Measurements from ENCODE around the gene WTIP. TPM values are rescaled to one million over a fixed set of nuclear protein-coding genes. Genes with fewer than 3 reads are reported as not detected.
"Not testable (repeated sequence)": the region's sequence is repeated elsewhere in the genome, so short reads cannot be mapped to it uniquely, and the experiment has no call there.

The WTIP gene
- total RNA-seq, 1 experiment from 2014 or later = 53.0 TPM

DNA sequence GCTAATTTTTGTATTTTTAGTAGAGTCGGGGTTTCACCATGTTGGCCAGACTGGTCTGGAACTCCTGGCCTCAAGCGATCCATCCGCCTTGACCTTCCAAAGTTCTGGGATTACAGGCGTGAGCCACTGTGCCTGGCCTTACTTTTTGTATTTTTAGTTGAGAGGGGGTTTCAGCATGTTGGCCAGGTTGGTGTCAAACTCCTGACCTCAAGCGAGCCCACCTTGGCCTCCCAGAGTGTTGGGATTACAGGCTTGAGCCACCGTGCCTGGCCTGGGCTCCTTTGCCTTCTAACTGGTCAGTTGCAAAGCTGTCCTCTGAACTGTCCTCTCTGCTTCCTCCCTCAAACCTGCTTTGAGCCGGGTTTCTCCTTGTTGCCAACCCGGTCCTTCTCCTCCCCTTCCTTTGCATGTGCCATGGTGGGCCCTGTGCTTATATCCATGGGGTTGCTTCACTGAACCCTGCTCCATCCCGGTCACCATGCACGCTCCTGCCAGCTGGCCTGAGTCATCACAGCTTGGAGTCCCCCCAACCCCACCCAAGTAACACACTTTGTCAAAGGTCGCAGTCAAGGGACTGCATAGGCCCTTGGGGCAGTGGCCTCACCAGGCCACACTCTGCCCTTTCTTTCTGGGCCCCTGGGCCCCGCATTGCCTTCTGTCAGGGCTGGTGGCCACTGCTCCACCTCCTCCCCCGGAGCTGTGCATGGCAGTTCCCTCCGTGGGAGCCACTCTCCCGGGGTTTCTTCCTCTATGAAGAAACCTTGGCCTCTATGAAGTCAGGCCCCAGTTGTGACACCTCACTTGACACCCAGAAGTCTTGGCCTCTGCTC is 21.2 kb downstream of the WTIP start:
- Histone ChIP-seq H3K36me3 (peaks cover 22% of the 10 kb centered on the region), H3K9me3 (replicated peaks) (no peaks in the 10 kb centered on the region), H3K4me1 (replicated peaks) (no peaks in the 10 kb centered on the region), H3K27me3 (replicated peaks) (no peaks in the 10 kb centered on the region), H3K4me3 (no peak overlapping the region), H3K27ac (no peak overlapping the region)
- peak in 1 of 2 experiments; percentile 35 for DNase-seq (ENCODE audit: low read depth in 1 of 2, low spot score in 2 of 2)

GRCh38 chr19:34503531-34504272 is 22.1 kb downstream of the WTIP start:
- Histone ChIP-seq H3K4me3 (no peak overlapping the region), H3K4me1 (replicated peaks) (no peaks in the 10 kb centered on the region), H3K9me3 (replicated peaks) (no peaks in the 10 kb centered on the region), H3K27ac (no peak overlapping the region), H3K36me3 (peaks cover 15% of the 10 kb centered on the region), H3K27me3 (replicated peaks) (no peaks in the 10 kb centered on the region)
- DNase-seq (ENCODE audit: low read depth in 1 of 2, low spot score in 2 of 2) = peak in 1 of 2 experiments; percentile 35

DNA sequence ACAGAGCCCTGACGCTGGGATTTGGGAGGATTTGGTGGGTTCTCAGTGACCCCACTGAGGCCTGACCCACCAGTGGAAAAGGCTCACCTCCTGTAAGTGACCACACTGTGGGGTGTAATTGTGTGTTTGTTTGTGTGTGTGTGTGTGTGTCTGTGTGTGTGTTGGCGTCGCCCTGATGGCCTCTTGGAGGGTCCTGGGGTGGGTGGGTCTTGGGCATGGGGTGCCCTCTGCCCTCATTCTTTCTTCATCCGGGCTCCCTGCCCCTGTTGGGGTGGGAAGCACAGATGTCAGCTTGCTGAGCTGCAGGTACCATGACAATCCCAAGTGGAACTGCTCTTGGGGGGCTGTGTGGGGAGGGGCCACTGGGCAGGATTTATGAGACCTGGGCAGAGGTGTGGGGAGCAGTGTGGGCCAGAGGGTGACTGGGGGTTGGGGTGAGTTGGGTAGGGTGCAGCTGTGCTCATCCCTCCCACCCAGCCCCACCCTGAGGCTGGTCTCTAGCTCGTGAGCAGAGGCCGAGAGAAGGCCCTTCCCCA is 22.8 kb downstream of the WTIP start:
- no peak overlapping the region for H3K4me3 ChIP-seq
- H3K9me3 ChIP-seq (replicated peaks) = no peaks in the 10 kb centered on the region
- peaks cover 10% of the 10 kb centered on the region; the same call in 1 of the 2 replicates for H3K36me3 ChIP-seq
- no peaks in the 10 kb centered on the region for H3K4me1 ChIP-seq (replicated peaks)
- no peaks in the 10 kb centered on the region for H3K27me3 ChIP-seq (replicated peaks)
- peak in 1 of 2 experiments; percentile 38 for DNase-seq (ENCODE audit: low read depth in 1 of 2, low spot score in 2 of 2)
- no peak overlapping the region for H3K27ac ChIP-seq

- Histone ChIP-seq H3K27me3 (replicated peaks) (no peaks in the 10 kb centered on the region), H3K27ac (no peak overlapping the region), H3K4me1 (replicated peaks) (no peaks in the 10 kb centered on the region), H3K36me3 (peaks cover 10% of the 10 kb centered on the region; the same call in 1 of the 2 replicates), H3K4me3 (no peak overlapping the region), H3K9me3 (replicated peaks) (no peaks in the 10 kb centered on the region)
- peak in 1 of 2 experiments; percentile 39 for DNase-seq (ENCODE audit: low read depth in 1 of 2, low spot score in 2 of 2)
Measured at GRCh38 chr19:34504809-34505291, 23.3 kb downstream of the WTIP start.

DNA sequence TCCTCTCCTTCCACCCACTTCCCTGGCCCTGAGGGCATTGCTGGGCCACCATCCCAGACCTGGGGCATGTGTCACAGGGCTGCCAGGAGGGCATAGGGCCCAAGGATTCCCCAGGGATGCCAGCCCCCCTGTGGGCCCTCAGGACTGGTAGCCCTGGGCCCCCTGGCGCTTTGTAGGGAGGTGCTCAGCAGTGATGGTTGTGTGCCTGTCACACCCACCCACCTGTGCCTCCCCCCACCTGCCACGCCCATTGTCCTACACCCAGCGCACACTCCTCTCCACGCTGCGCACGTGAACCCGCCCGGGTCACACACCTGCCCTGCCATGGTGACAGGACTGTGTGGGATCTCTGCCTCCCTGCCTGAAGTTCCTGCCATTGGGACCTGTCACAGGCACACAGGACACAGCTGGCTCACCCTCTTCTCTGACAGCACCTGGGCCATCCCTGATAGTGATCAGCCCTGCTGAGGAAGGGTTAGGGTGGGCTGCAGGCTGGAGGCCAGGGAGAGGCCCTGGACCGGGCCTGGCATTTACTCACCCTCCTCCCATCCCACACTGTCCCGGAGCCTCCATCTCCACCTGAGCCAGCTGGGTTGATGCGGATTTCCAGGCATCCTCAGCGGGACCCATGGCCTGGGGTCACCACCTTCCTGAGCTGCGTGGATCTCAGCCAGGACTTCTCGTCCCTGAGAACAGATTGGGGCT is 23.9 kb downstream of the WTIP start:
- no peak overlapping the region for H3K27ac ChIP-seq
- 0 out of 2 replicates have a peak, but pooled peaks cover 5% of the 10 kb centered on the region for H3K9me3 ChIP-seq (replicated peaks)
- no peaks in the 10 kb centered on the region for H3K4me1 ChIP-seq (replicated peaks)
- H3K36me3 ChIP-seq = peaks cover 7% of the 10 kb centered on the region; the same call in 1 of the 2 replicates
- H3K4me3 ChIP-seq = no peak overlapping the region
- H3K27me3 ChIP-seq (replicated peaks) = no peaks in the 10 kb centered on the region
- peak in 1 of 2 experiments; percentile 40 for DNase-seq (ENCODE audit: low read depth in 1 of 2, low spot score in 2 of 2)

- no peak overlapping the region for H3K27ac ChIP-seq
- H3K27me3 ChIP-seq (replicated peaks) = no peaks in the 10 kb centered on the region
- 0 out of 2 replicates have a peak, but pooled peaks cover 5% of the 10 kb centered on the region for H3K9me3 ChIP-seq (replicated peaks)
- DNase-seq (ENCODE audit: low read depth in 1 of 2, low spot score in 2 of 2) = no peak
- H3K36me3 ChIP-seq = peaks cover 7% of the 10 kb centered on the region; the same call in 1 of the 2 replicates
- H3K4me3 ChIP-seq = no peak overlapping the region
- H3K4me1 ChIP-seq (replicated peaks) = no peaks in the 10 kb centered on the region
Measured at GRCh38 chr19:34506026-34506370, 24.4 kb downstream of the WTIP start.

DNA sequence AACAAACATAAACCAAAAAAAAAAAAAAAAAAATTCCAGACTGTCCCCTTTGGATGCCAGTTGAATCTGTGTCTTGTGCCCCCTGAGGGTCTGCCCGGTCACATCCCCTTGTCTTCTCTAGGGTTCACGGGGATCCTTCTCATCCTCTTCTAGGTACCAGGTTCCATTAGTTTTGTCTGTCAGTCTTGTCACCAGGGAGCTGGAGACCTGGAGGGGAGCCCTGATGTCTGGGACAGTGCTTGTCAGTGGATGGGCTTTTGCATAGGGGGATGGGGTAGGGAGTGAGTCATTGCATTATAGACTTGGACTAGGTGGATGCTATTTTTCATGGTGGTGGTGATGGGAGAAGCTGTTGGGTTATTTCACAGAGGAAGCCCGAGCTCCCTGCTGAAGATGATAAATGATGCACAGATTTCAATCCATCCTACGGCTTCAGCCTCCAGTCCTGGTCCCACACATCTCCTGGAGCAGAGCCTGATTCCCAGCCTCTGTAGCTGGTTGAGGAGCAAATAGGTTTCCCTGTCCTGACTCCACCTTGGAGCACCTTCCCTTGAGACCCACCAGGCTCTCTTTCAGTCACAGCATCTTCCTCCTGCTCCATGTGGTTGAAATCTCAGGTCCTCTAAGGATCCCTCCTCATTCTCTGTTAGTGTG is 26.0 kb downstream of the WTIP start:
- H3K9me3 ChIP-seq (replicated peaks) = 0 out of 2 replicates have a peak, but pooled peaks cover 5% of the 10 kb centered on the region
- no peak overlapping the region for H3K4me3 ChIP-seq
- no peaks in the 10 kb centered on the region for H3K27me3 ChIP-seq (replicated peaks)
- H3K4me1 ChIP-seq (replicated peaks) = no peaks in the 10 kb centered on the region
- peaks cover 3% of the 10 kb centered on the region; the same call in 1 of the 2 replicates for H3K36me3 ChIP-seq
- DNase-seq (ENCODE audit: low read depth in 1 of 2, low spot score in 2 of 2) = peak in 1 of 2 experiments; percentile 38
- H3K27ac ChIP-seq = no peak overlapping the region

GRCh38 chr19:34508540-34508939 is 27.0 kb downstream of the WTIP start:
- H3K36me3 ChIP-seq = no peaks in the 10 kb centered on the region
- no peaks in the 10 kb centered on the region for H3K27me3 ChIP-seq (replicated peaks)
- no peaks in the 10 kb centered on the region for H3K4me1 ChIP-seq (replicated peaks)
- 0 out of 2 replicates have a peak, but pooled peaks cover 5% of the 10 kb centered on the region for H3K9me3 ChIP-seq (replicated peaks)
- no peak overlapping the region for H3K4me3 ChIP-seq
- no peak for DNase-seq (ENCODE audit: low read depth in 1 of 2, low spot score in 2 of 2)
- H3K27ac ChIP-seq = no peak overlapping the region

DNA sequence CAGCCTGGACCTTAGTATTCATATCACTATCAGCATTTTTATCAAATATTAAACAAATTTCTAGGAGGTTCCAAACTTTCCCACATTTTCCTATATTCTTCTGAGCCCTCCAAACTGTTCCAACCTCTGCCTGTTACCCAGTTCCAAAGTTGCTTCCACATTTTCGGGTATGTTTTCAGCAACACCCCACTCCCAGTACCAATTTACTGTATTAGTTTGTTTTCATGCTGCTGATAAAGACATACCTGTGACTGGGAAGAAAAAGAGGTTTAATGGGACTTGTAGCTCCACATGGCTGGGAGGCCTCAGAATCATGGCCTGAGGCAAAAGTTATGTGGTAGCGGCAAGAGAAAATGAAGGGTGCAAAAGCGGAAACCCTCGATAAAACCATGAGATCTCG is 29.3 kb downstream of the WTIP start:
- H3K27ac ChIP-seq; DNase-seq (ENCODE audit: low read depth in 1 of 2, low spot score in 2 of 2); H3K36me3 ChIP-seq; H3K4me1 ChIP-seq (replicated peaks); H3K27me3 ChIP-seq (replicated peaks); H3K9me3 ChIP-seq (replicated peaks); H3K4me3 ChIP-seq: not testable (repeated sequence)

- H3K27ac ChIP-seq = no peak overlapping the region
- no peaks in the 10 kb centered on the region for H3K4me1 ChIP-seq (replicated peaks)
- H3K4me3 ChIP-seq = no peak overlapping the region
- no peaks in the 10 kb centered on the region for H3K27me3 ChIP-seq (replicated peaks)
- no peaks in the 10 kb centered on the region for H3K36me3 ChIP-seq
- no peak for DNase-seq (ENCODE audit: low read depth in 1 of 2, low spot score in 2 of 2)
- 0 out of 2 replicates have a peak, but pooled peaks cover 5% of the 10 kb centered on the region for H3K9me3 ChIP-seq (replicated peaks)
Measured at GRCh38 chr19:34512254-34512822, 30.8 kb downstream of the WTIP start.

- H3K27me3 ChIP-seq (replicated peaks) = no peaks in the 10 kb centered on the region; the same call in 1 of the 2 replicates
- no peaks in the 10 kb centered on the region for H3K4me1 ChIP-seq (replicated peaks)
- no peak overlapping the region for H3K4me3 ChIP-seq
- no peak overlapping the region for H3K27ac ChIP-seq
- no peaks in the 10 kb centered on the region for H3K36me3 ChIP-seq
- DNase-seq (ENCODE audit: low read depth in 1 of 2, low spot score in 2 of 2) = no peak
- H3K9me3 ChIP-seq (replicated peaks) = 0 out of 2 replicates have a peak, but pooled peaks cover 5% of the 10 kb centered on the region
Measured at GRCh38 chr19:34513767-34514166, 32.2 kb downstream of the WTIP start.

DNA sequence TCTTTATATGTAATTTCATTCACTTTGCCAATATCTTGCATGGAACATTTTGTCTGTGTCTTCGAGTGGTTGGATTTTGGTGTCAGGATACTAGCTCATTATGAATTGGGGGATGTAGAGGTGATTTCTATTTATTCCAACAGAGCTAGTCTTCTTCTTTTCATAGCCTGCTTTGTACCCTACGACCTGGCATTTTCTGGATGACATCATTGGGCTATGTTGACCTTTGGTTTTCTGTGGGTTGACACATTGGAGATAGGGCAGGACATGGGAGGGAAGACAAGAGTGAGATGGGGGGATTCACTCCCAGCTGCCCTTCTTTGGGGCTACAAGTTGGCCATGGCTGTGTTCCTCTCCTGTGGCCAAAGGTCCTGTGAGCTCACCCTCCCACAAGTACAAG is 38.0 kb downstream of the WTIP start:
- peaks cover 14% of the 10 kb centered on the region for H3K27me3 ChIP-seq (replicated peaks)
- no peak for DNase-seq (ENCODE audit: low read depth in 1 of 2, low spot score in 2 of 2)
- no peak overlapping the region for H3K4me3 ChIP-seq
- no peaks in the 10 kb centered on the region for H3K9me3 ChIP-seq (replicated peaks)
- H3K36me3 ChIP-seq = no peaks in the 10 kb centered on the region
- H3K4me1 ChIP-seq (replicated peaks) = no peaks in the 10 kb centered on the region
- H3K27ac ChIP-seq = no peak overlapping the region

All from SJSA1 (cell line).